HG02885 (cell line): Measurements from ENCODE around the gene ZDHHC5.
"Not testable (repeated sequence)": the region's sequence is repeated elsewhere in the genome, so short reads cannot be mapped to it uniquely, and the experiment has no call there.

Experiments
- ATAC-seq: cut with Tn5 transposase; IDR thresholded peaks from one replicate; pipeline ENCODE4 v1.9.1; 2021; ENCODE audit warnings: mild to moderate bottlenecking; ENCODE audit not compliant: unreplicated experiment, poor library complexity

Gene ZDHHC5

DNA sequence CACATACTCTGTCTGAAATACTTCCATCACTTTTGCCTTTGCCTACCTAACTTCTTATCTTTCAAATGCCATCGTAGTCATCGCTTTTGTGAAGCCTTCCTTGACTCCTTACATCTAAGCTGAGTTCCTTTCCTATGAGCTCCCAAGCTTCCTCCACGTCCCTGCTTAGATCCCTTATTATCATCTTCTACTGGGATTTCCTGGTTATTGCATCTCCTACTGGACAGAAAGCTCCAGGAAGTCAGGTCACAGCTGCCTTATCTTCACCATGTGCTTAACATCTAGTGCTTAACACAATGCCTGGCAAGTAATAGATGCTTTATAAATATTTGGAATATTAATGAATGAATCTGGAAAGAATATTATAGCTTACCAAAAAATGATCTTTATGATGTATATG lies 24.1 kb upstream of the ZDHHC5 start:
- no peak for ATAC-seq

DNA sequence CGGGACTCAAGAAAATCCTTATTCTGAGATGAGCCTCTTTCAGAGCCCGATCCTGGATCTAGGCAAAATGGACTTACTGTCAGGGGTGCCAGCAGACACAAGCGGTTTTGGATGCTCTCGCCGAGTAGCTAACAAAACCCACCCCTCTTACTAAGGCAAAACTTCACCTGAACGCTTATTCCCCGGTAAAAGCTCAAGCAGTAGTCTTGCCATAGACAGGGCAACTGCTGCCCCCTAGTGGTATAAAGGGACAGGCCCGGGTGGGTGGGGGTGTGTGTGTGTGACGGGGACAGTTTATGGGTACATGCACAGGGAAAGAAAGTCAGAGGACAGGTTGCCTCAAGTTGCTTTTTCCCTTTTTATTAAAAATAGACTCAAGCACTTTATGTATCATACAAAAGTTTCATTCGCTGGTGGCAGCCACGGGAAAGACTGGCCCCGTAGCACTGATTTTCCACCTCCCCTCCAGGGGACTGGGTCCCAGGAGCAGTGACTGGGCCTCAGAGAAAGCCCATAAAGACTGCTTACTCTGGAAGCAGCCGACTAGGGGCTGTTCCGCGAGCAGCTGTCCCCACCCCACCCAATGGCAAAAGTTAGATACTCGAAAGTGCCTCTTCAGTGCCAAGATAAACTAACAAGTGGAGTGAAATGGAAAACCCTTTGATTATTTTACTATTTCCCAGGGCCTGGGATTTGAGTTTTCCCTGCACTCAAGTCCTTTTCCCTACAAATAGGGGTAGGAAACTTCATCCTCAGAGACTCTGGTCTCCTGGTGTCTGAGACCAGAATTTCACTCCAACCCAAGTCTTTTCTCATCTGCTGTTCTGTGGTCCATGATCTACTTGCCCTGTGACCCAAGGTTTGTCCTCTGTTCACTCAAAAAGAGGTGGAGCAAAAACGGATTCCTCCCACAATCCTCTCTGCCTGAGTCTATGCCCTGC lies 22.9 kb upstream of the ZDHHC5 start:
- peak; percentile 66 for ATAC-seq

DNA sequence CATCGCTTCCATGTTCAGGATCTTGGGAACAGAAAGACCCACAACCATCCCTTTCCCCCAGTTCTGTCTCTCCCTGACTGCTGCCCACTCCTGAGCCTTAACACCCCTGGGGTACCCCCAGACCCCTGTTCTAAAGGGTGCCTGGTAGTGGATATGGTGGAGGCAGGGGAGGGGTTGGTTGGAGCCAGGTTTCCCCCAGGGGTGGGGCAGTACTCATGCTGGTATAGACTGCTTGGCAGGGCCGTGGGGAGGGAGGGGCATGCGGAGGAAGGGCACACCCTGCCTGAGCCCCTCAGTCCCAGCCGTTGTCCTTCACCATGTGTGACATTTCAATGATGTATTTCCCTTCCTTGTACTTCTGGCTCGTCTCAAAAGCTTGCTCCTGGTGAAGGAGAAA lies 22.2 kb upstream of the ZDHHC5 start:
- no peak for ATAC-seq

DNA sequence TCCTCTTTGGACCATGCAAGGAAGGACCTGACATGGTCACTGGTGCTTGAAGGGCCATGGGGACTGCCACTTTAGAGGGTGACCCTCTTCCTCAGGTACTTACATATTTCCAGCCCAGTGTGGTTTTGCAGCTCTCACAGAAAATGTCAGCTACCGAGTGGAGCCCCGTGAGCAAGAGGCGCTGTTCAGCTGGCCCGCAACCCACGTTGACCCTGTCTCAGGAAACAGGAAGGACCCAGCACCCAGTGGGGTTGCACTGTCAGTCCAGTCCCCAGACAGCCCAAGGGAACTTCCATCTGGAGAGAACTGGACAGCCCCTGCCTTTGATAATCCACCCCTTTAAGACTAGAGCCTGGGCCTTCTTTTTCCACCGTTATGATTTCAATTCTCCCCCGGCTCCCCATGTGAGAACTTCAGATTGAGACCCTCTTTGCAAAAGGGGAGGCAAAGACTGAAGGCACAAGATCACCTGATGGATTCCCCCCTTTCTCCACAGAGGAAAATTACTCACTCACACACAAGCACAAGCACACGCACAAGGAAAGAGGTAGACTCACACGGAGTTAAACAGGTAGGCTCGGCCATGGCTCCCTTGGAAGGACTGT lies 21.6 kb upstream of the ZDHHC5 start:
- ATAC-seq: peak; percentile 39

DNA sequence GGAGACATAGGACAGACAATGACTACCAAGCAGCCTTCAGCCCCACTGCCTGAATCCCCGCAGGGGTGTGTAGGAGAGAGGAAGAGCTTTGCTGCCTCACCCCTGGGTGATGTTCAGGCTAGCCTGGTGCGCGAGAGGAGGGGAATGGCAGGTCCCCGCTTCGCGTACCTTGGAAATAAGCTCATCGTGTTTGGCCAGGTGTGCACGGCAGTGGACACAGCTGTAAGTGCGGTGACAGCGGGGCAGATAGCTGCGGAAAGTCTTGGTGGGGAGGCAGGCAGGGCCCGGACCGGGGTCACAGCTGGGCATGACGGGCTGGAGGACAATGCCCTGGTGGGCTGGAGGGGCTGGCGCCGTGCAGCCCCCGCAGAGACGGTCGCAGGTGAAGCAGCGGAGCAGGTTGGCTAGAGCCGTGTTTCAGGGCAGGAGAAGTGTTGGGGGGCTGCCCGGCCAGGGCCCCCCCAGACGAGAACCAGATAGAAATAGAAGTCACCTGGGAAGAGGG lies 21.1 kb upstream of the ZDHHC5 start:
- ATAC-seq: no peak

DNA sequence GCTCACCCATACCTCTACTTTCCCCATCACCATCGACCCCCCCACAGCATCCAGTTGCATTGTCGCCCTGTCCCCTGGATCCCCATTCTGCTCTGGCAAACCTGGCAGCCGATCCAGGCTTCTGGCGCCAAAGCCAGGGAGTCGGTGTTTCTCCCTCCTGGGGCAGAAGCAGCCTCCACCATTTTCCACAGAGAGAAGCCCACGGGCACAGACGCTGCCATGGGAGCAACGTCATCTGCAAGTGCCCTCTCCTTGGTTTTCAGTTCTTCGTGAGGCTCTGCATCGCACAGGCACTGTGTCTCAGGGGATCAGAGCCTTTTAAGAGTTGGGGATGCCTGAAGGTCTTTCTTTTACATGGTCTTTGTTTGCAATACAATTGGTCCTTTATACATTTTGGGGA lies 20.5 kb upstream of the ZDHHC5 start:
- no peak for ATAC-seq

DNA sequence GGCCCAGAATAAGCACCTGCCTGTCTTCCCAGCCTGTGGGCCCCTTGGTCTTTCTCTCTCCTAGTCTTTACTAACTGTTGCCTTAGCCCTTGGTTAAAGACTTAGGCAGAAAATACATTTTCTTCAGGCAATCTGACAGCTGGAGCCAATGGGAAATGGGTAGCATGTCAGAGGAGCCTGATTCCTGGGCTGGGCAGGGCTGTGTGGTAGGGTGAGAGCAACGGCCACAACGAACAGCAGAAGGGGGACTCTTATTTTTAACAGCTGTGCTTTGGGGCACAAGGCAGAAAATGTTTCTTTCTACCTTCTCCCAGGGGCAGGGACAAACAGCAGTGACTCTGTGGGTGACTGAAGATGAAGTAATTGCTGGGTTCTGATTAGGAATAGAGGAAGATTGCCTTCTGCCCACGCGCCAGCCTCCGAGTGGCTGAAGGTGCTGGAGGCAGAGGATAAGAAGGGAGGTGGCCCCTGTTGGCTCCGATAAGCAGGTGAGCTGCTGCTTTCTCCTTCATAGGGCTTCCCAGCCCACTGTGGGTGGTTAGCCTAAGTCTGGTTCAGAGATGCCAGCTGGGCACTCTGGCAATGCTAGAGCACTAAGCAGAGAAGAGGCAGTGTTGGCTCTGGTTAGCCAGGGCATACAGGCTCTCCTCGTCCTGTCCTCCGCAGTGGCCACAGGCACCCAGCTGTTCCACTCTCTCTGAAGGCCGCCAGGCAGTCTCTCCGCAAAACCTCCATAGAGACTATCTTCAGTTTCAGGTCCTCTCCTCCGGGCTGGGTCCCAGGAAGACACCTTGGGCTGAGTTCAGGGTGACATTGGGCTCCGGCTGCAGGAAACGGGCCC lies 19.7 kb upstream of the ZDHHC5 start:
- ATAC-seq: peak; percentile 22

DNA sequence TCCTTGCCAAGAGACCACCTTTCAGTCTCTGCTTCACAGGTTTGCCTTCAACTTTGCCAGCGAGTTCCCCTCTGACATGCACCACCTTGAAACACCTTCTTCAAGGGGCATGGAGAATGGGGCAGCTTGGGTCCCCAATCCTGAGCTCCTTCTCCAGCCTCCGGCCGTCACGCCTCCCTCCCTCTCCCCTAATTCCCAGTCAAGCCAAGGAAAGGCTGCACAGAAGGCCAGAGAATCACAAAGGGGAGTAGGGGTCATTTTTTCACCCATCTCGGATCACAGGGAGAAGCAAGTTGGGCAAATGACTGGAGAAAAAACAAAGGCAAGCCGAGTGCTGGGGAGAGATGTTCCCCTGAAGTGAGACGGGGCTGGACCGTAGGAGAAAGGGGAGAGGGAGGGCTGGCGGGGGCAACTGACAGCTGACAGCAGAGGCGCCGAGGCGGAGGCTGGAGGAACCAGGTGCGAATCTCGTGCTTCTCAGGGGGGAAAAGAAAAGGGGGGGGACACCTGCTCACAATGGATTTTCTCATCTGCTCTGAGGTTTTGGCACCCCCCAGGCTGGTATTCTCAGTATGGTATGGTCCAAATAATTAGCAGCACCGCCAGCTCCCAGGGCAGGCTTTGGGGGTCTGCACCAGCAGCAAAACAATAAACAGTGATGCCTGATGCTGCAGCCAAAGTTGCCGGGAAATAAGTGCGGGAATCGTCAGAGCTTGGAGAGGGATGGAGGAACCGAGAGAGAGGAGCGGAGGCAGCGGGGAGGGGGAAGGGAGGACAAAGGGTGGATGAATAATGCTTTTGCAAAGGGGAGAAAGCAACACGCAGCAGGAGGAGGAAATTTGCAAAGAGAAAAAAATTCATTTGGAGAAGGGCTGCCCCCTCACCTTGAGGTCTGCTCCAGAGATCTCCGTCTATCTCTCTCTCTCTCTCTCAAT lies 18.8 kb upstream of the ZDHHC5 start:
- ATAC-seq: no peak

DNA sequence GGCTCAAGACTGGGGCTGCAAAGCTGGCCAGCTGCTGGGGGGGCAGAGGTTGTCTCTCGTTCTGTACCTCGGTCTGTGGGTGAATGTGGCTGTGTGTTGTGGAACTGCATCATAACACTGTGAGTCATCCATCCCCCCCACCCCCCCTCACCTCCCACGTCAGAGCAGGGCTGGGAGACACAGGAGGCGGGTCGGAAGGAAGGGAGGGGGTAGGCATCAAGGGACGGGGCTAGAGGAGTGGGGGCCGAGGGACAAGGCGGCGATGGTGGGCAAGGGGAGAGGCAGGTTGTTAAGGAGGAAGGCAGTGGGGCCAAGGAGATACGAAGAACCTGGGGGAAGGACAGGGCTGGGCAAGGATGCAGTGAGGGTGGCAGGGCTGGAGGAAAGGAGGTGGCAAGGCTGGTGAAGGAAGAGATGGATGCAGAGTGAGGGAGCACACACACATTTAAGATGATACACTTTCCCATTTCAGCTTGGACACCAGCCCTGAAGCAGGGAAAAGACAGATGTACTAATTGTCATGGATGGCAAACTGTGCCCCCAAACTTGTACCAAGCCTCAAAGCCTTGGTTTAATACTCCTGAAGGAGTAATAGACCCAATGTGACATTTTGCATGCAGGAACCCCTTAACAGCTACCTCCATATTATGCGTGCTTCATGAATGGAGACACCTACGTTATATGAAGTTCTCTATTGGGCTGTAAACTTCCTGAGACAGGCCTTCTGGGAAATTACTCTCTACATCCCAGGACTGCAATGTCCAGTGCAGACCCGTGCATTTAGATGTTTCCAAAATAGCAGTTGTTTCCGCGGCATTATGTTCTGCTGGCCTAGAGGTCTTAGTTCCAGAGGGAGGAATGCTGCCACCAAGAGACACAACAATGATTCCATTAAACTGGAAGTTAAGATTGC lies 17.8 kb upstream of the ZDHHC5 start, which contains the start of gene YPEL4:
Gene YPEL4 (minus strand): TSS at position 87 of the 913 bp plus-strand sequence. CDS start 2,805 bp downstream, outside the sequence.
- ATAC-seq: peak; percentile 37

DNA sequence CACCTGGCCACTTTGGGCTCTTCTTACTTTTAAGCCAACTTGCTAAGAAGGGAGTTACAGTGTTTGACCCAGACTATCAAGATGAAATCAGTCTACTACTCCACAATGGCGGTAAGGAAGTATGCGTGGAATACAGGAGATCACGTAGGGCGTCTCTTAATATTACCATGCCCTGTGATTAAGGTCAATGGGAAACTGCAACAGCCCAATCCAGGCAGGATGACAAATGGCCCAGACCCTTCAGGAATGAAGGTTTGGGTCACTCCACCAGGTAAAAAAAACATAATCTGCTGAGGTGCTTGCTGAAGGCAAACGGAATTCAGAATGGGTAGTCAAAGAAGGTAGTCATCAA lies 17.2 kb upstream of the ZDHHC5 start:
- ATAC-seq: no peak

DNA sequence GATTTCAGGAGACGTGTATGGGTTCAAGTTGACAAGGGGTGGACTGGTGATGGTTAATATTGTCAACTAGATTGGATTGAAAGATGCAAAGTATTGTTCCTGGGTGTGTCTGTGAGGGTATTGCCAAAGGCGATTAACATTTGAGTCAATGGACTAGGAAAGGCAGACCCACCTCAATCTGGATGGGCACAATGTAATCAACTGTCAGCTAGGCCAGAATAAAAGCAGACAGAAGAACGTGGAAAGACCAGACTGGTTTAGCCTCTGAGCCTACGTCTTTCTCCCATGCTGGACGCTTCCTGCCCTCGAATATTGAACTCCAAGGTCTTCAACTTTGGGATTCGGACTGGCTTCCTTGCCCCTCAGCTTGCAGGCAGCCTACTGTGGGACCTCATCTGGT lies 16.5 kb upstream of the ZDHHC5 start:
- ATAC-seq: no peak

DNA sequence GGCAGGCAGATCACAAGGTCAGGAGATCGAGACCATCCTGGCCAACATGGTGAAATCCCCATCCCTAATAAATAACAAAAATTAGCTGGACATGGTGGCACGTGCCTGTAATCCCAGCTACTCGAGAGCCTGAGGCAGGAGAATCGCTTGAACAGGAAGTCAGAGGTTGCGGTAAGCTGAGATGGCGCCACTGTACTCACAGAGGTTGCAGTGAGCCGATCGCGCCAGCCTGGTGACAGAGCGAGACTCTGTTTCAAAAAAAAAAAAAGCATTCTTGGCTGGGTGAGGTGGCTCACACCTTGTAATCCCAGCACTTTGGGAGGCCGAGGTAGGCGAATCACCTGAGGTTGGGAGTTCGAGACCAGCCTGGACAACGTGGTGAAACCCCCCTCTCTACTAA lies 15.7 kb upstream of the ZDHHC5 start:
- not testable (repeated sequence) for ATAC-seq

DNA sequence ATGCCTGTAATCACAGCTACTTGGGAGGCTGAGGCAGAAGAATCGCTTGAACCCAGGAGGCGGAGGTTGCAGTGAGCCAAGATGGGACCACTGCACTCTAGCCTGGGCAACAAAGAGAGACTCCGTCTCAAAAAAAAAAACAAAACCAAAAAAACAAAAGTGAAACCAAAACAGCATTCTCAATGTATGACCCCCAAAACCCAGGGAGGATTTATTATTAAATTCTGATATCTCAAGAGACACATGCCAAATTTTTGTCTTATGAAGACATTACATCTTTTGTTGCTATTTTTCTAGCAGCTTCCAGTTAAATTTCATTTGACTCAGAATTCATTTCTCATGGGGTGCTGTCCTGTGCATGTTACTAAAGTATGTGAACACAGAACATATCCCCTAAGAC lies 15.3 kb upstream of the ZDHHC5 start:
- no peak for ATAC-seq

DNA sequence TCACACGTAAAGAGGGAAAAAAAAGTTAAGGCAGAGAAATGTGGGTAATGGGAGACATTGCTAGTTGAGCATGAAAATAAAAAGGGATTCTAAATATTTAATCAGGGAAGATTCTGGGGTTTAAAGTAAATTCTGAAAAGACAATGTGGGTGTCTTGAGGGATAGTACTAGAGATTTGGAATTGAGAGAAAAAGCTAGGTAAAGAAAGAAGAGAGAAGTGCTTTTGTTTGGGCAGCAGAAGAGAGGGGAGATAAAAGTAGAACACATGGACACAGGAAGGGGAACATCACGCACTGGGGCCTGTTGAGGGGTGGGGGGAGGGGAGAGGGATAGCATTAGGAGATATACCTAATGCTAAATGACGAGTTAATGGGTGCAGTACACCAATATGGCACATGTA lies 14.8 kb upstream of the ZDHHC5 start:
- ATAC-seq: no peak

DNA sequence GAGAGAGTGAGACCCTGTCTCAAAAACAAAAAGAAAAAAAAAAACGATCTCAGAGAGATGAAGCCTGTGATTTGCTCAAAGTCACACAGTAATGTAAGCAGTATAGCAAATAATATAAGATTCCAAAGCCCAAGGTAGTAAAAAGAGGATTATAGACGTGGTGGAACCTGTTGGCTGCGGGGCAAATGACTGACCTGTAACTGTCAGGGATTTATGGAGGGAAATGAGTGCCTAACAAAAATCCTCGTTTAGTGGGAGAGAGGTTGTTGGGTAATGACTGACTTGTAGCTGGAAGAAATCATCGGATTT lies 11.1 kb upstream of the ZDHHC5 start:
- ATAC-seq: no peak

DNA sequence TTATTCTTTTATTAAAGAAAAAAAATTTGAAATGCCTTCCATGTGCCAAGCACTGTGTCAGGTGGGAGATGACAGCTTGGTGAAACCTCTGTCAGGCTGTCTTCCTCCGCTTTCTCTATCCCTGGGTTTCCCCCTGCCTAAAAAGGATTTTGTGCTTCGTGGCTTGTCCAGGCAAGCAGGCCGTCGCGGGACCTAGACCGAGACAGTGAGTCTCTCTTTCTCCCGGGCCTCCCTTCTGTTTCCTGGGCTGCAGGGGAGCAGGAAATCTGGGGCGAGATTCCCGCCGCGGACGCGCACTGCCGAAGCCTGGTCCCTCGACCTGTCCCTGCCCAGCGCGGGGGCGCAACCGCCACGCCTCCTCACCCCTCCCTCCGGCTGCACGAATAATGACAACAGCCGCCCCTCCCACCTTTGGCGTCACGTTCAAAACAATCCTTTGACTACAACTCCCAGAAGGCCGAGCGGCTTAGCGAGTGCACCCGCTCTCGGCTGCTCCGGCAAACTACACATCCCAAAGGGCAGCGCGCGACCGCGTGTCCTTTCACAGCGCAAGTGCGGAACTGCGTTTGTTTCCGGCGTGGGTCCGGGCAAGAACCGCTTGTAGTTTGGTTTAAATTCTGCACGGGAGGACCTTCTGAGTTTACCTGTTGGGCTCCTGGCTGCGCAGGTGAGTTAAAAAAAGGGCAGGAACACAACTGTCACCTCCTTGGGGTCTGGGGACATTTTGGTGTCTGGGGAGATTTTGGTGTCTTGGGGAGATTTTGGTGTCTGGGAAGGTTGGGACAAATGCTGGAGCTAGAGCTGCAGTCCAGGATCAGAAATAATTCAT lies 10.5 kb upstream of the ZDHHC5 start, which contains the start of gene CLP1:
Gene CLP1 (plus strand): TSS at position 569 of the 829 bp plus-strand sequence. CDS start 1,715 bp downstream, outside the sequence.
- peak; percentile 99 for ATAC-seq

DNA sequence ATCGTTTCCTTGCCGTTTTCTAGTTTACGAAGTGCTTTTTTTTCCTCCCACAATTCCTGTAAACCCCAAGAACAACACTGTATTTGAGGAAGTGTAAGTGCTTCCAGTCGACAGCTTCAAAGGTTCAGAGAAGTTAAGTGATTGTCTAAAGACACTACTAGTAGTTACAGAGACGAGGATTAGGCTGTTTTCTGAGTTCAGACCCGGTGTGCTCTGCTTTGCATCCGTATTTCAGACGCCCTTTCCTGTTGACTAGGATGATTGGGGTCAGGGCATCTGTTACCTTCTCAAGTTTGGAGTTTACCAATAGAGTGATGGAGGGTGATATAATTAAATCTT lies 9.9 kb upstream of the ZDHHC5 start:
- ATAC-seq: no peak

DNA sequence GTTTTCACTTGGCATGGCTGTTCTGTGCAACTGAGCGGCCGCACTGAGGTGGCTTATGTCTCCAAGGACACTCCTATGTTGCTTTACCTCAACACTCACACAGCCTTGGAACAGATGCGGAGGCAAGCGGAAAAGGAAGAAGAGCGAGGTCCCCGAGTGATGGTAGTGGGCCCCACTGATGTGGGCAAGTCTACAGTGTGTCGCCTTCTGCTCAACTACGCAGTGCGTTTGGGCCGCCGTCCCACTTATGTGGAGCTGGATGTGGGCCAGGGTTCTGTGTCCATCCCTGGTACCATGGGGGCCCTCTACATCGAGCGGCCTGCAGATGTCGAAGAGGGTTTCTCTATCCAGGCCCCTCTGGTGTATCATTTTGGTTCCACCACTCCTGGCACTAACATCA lies 8.2 kb upstream of the ZDHHC5 start:
- ATAC-seq: no peak
